ENCODE results near the gene LCK.

LCK gene

GRCh38 chr1:32250893-32251716 lies at the start of gene LCK:
LCK (plus strand) TSS chr1:32251265; CDS start chr1:32274330, 23,065 bp downstream.
- DNase-seq: no peak

GRCh38 chr1:32204943-32205361 lies 46.1 kb upstream of the LCK start:
- DNase-seq: no peak

- DNase-seq: peak; percentile 11
These were observed 45.4 kb upstream of the LCK start, which contains the start of gene IQCC for GRCh38 chr1:32205401-32206370. IQCC (plus strand) TSS chr1:32205671; CDS start chr1:32205682, 11 bp downstream.

GRCh38 chr1:32208469-32208868 lies 42.6 kb upstream of the LCK start:
- no peak for DNase-seq

- DNase-seq: no peak
These were observed 42.2 kb upstream of the LCK start, which contains the start of gene DCDC2B for GRCh38 chr1:32208891-32209328. DCDC2B (plus strand) TSS chr1:32209089; CDS start chr1:32209094, 5 bp downstream.

GRCh38 chr1:32215629-32216480 lies 35.2 kb upstream of the LCK start:
- no peak for DNase-seq

GRCh38 chr1:32216566-32216965 lies 34.5 kb upstream of the LCK start:
- no peak for DNase-seq

GRCh38 chr1:32219022-32219421 lies 32.0 kb upstream of the LCK start:
- no peak for DNase-seq

GRCh38 chr1:32220746-32221580 lies 30.1 kb upstream of the LCK start:
- DNase-seq: no peak

GRCh38 chr1:32221581-32221979 lies 29.5 kb upstream of the LCK start:
- no peak for DNase-seq

GRCh38 chr1:32221980-32222755 lies 28.9 kb upstream of the LCK start, which contains the start of the genes EIF3I and TMEM234:
EIF3I (plus strand) TSS chr1:32222407; CDS start chr1:32222442, 35 bp downstream.
TMEM234 (minus strand) TSS chr1:32222353; CDS start chr1:32222322, 31 bp downstream.
- DNase-seq: peak; percentile 74

GRCh38 chr1:32223683-32224082 lies 27.4 kb upstream of the LCK start:
- DNase-seq: no peak

- DNase-seq: no peak
These were observed 26.8 kb upstream of the LCK start for GRCh38 chr1:32224285-32224684.

- no peak for DNase-seq
These were observed 22.3 kb upstream of the LCK start for GRCh38 chr1:32228771-32229170.

- DNase-seq: no peak
These were observed 19.1 kb upstream of the LCK start for GRCh38 chr1:32231843-32232432.

- DNase-seq: no peak
These were observed 18.3 kb upstream of the LCK start for GRCh38 chr1:32232558-32233304.

GRCh38 chr1:32234792-32235191 lies 16.3 kb upstream of the LCK start:
- DNase-seq: no peak

- DNase-seq: no peak
These were observed 11.7 kb upstream of the LCK start for GRCh38 chr1:32239337-32239736.

GRCh38 chr1:32239790-32240139 lies 11.3 kb upstream of the LCK start:
- DNase-seq: no peak

All from GF-D8 (cell line).